ENCODE results near the gene ADCY2.
A peak's percentile ranks its signal among the peaks of the same experiment; 100 is the strongest.

Gene ADCY2

GRCh38 chr5:7801891-7802614, 406.1 kb downstream of the ADCY2 start:
- DNase-seq, result no peak

DNA sequence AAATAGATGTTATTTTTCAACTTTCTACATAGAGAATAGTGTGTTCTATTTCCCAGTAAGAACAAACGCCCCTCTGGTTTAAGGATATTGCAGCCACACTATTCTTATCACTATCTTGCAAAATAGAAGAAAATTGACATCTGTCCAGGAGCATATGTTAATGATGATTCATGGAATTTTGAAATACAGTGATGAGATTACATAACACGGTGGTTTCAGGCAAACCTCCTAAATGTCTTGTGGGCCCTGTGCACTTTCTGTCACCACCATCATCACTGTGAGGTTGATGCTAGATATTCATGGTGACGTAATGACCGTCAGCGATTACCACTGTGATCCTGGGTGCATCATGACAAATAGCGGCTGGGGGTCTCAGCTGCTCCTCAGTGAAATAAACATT, 406.9 kb downstream of the ADCY2 start:
- DNase-seq, result no peak

DNA sequence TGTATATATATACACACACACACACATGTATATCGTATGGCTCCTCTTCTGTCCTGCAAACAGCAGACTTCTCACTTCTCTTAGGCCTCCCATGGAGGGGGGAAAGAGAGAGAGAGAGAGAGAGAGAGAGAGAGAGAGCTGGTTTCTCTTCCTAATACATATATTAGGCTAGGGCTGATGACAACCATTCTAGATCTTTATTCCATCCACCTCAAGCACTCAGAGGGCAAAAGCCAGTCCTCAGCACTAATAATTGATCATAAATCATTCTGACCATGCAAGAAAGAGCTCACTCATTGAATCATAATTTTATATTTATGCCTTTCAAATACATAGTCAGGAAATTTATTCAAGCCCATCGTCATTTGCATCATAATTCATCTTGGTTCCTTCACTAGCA, 408.0 kb downstream of the ADCY2 start:
- DNase-seq, result no peak

DNA sequence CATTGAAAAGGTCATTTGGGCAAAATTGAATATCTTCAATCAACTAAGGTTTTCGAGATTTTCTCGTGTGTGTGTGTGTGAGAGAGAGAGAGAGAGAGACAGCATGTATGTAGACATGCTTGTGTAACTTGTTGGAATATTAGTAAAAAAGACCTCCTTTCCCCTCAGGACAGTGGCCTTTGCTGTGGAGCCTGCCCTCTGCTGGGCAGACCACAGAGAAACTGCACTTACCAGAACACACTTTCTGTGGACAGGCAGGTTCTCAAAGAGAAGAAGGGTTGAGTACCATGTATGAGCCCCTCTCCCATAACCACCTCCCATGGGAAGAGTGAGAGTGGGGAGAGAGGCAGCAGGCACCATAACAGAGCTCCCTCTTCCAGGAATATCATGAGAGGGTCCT, 409.4 kb downstream of the ADCY2 start:
- no peak for DNase-seq

DNA sequence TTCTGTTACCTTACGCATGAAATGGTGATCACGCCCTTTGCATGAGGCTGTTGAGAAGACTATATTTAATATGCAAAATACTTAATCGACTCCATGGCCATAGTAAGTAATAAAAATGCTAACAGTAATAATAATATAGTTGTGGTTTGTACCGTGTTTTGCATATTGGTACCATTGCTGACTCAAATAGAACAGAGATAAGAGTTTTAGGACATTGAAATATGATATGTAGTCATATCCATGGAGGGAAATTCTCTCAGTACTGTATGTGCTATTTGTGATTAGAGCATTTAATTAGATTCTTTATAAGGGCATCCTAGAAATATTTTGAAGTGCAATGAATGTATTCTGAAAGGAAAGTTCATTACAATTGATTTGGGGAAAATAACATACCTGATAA, 413.1 kb downstream of the ADCY2 start:
- DNase-seq, result no peak

DNA sequence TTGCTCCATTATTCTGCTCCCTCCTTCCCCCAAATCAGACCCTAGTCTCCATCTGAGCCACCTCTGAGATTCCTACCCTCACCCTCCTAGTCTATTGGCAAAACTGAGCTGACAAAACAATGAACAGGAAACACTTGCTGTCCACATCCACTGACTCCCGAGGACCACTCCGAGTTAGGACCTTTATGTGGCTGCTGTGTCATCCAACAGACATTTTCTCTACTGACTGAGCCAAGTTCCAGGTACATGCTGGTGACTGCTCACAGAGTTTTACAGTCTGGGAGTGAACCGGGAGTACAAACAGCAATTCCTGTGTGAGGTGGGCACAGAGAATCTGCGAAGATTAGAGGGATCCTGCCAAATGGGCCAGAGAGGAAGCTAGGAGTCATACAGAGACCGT, 415.8 kb downstream of the ADCY2 start:
- no peak for DNase-seq

GRCh38 chr5:7813007-7813406, 417.1 kb downstream of the ADCY2 start:
- no peak for DNase-seq

DNA sequence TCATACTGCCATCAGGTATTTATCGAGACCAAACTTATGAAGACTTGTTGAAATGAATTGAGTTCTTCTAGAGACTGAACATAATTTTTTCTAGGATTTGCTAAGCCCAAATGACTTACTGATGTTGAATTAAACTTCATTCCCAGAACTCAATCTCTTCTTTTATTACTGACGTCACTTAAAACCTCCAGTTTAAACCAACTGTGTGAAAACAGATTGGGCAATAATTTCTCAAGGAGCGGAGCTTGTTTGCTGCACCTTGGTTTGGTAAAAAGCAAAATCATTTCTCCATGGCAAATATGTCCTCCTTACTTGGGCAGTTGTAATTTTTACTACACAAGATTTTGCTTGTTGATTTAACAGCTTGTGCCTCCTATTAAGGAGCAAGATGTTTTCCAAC, 417.6 kb downstream of the ADCY2 start:
- no peak for DNase-seq

GRCh38 chr5:7814816-7815215, 418.9 kb downstream of the ADCY2 start:
- DNase-seq, result no peak

GRCh38 chr5:7815892-7816534, 420.1 kb downstream of the ADCY2 start:
- peak; percentile 80 for DNase-seq

GRCh38 chr5:7816535-7816901, 420.6 kb downstream of the ADCY2 start:
- DNase-seq, result no peak

DNA sequence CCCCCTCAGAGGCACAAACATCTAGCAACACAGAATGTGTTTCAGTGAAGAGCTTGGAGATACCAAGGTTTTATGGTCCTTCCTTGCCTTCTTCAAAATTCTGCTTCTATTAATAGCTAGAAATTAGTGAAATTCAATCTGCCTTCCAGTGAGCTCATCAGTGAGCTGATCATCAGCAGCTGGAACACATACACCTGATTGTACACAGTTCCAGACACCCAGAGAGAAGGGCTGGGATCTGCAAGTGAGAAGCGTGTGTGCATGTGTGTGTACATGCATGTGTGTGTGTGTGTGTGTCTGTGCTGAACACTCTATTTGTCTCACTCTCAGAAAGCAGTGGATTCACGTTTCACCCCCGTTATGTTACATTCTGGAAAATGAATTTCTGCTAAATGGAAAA, 426.5 kb downstream of the ADCY2 start:
- DNase-seq, result no peak

GRCh38 chr5:7823594-7823993, 427.7 kb downstream of the ADCY2 start:
- DNase-seq, result no peak

DNA sequence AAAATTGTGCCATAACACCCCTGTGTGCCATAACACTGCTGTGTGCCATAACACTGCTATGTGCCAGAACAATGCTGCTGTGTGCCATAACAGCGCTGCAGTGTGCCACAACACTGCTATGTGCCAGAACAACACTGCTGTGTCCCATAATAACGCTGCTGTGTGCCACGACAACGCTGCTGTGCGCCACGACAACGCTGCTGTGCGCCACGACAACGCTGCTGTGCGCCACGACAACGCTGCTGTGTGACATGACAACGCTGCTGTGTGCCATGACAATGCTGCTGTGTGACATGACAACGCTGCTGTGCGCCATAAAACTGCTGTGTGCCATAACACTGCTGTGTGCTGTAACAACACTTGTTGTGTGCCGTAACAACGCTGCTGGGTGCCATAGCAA, 429.1 kb downstream of the ADCY2 start:
- no peak for DNase-seq

GRCh38 chr5:7825630-7826029, 429.7 kb downstream of the ADCY2 start:
- no peak for DNase-seq

DNA sequence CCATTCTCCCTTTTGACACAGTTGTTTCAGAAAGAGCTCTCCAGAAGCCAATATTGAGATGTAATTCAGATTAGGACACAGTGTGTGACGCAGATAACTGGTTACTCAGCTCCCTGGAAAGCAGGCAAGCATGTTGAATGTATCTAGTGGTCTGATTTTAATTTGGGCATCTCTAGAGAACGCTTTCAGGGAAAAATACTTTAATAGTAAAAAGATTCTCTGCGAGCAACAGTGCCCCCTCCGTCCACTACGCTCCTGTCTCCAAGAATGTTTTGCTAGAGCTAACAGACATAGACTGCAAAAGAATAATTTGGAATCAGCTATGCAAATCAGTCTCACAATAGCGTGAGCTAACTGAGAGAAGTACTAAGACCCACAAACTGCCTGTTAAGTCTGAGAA, 431.7 kb downstream of the ADCY2 start:
- DNase-seq, result no peak

GRCh38 chr5:7828269-7828668, 432.3 kb downstream of the ADCY2 start:
- DNase-seq, result no peak

GRCh38 chr5:7834982-7835381, 439.0 kb downstream of the ADCY2 start:
- no peak for DNase-seq

GRCh38 chr5:7837403-7837802, 441.5 kb downstream of the ADCY2 start:
- DNase-seq, result no peak

GRCh38 chr5:7842531-7842930, 446.6 kb downstream of the ADCY2 start:
- DNase-seq, result no peak

DNA sequence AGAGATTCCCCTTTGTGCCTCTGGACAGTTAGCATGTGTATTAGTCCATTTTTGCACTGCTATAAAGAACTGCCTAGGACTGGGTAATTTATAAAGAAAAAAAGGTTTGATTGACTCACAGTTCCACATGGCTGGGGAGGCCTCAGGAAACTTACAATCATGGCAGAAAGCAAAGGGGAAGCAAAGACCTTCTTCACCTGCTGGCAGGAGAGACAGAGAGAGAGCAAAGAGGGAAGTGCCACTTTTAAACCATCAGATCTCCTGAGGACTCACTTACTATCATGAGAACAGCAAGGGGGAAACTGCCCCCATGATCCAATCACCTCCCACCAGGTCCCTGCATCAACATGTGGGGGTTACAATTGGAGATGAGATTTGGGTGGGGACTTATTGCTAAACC, 449.0 kb downstream of the ADCY2 start:
- no peak for DNase-seq

GRCh38 chr5:7845557-7845956, 449.6 kb downstream of the ADCY2 start:
- no peak for DNase-seq

DNA sequence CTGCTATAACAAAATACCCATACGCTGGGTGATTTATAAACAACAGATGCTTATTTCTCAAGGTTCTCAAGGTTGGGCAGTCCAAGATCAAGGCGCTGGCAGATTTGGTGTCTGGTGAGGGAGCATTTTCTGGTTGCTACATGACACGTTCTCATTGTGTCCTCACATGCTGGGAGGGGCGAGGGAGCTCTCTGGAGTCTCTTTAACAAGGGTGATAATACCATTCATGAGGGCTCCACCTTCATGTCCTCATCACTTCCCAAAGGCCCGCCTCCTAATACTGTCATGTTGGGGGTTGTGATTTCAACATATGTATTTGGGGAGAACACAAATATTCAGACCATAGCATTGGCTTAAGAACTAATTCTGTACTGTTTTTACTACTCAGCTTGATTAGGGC, 450.4 kb downstream of the ADCY2 start:
- no peak for DNase-seq

GRCh38 chr5:7848296-7848695, 452.4 kb downstream of the ADCY2 start:
- no peak for DNase-seq
